ENCODE data around the gene AMMECR1. TPM values are rescaled to one million over a fixed set of nuclear protein-coding genes. Genes with fewer than 3 reads are reported as not detected.

The AMMECR1 gene
- total RNA-seq, 3 donors from 2014 or later = 4.1 to 10.7 (median 8.2) TPM

- Histone ChIP-seq H3K9me3 (no peaks in the 10 kb centered on the region), H3K4me1 (ENCODE audit: low read depth) (no peaks in the 10 kb centered on the region), H3K36me3 (ENCODE audit: low read depth) (no peaks in the 10 kb centered on the region), H3K4me3 (no peak overlapping the region)
- ATAC-seq (no peak), DNase-seq (no peak)
- intact Hi-C loops (cut with DNase I, micrococcal nuclease) = no loop called here
- no peak for TF ChIP-seq CTCF (IDR thresholded peaks at IDR 0.05)
These were observed 92.8 kb downstream of the AMMECR1 start for GRCh38 chrX:110224926-110225617.

GRCh38 chrX:110222497-110223257, 95.2 kb downstream of the AMMECR1 start:
- intact Hi-C loops (cut with DNase I, micrococcal nuclease) = no loop called here
- TF ChIP-seq CTCF (IDR thresholded peaks at IDR 0.05) = no peak
- Histone ChIP-seq H3K4me3 (no peak overlapping the region), H3K36me3 (ENCODE audit: low read depth) (no peaks in the 10 kb centered on the region), H3K9me3 (no peaks in the 10 kb centered on the region), H3K4me1 (ENCODE audit: low read depth) (no peaks in the 10 kb centered on the region)
- no peak for DNase-seq
- ATAC-seq = no peak

GRCh38 chrX:110219920-110220319, 98.0 kb downstream of the AMMECR1 start:
- no peak for TF ChIP-seq CTCF (IDR thresholded peaks at IDR 0.05)
- H3K36me3 ChIP-seq (ENCODE audit: low read depth) = no peaks in the 10 kb centered on the region
- DNase-seq (no peak), ATAC-seq (peak; percentile 44)
- H3K9me3 ChIP-seq = no peaks in the 10 kb centered on the region
- intact Hi-C loops (cut with DNase I, micrococcal nuclease) = no loop called here
- H3K4me3 ChIP-seq = no peak overlapping the region
- H3K4me1 ChIP-seq (ENCODE audit: low read depth) = no peaks in the 10 kb centered on the region

- intact Hi-C loops (cut with DNase I, micrococcal nuclease) = no loop called here
These were observed 99.3 kb downstream of the AMMECR1 start for GRCh38 chrX:110218591-110218990.

GRCh38 chrX:110216027-110216426, 101.9 kb downstream of the AMMECR1 start:
- Histone ChIP-seq H3K36me3 (ENCODE audit: low read depth) (no peaks in the 10 kb centered on the region), H3K9me3 (no peaks in the 10 kb centered on the region), H3K4me3 (no peak overlapping the region), H3K4me1 (ENCODE audit: low read depth) (no peaks in the 10 kb centered on the region)
- DNase-seq = no peak
- intact Hi-C loops (cut with DNase I, micrococcal nuclease) = no loop called here
- TF ChIP-seq CTCF (IDR thresholded peaks at IDR 0.05) = no peak
- no peak for ATAC-seq

More at GRCh38 chrX:110218591-110218990, 99.3 kb downstream of the AMMECR1 start:
- H3K9me3 ChIP-seq = no peaks in the 10 kb centered on the region
- H3K4me3 ChIP-seq = no peak overlapping the region
- TF ChIP-seq CTCF (IDR thresholded peaks at IDR 0.05) = no peak
- ATAC-seq (no peak), DNase-seq (no peak)
- no peaks in the 10 kb centered on the region for H3K36me3 ChIP-seq (ENCODE audit: low read depth)
- no peaks in the 10 kb centered on the region for H3K4me1 ChIP-seq (ENCODE audit: low read depth)

All from mucosa of descending colon (tissue), 3 donors.